Transverse colon (tissue), 4 donors: ENCODE measurements around the gene VAV1.

ENCODE experiments used
- EP300 ChIP-seq: sonication (generic); formaldehyde crosslinking; IDR thresholded peaks from one replicate; pipeline ENCODE4 v1.6.1; 2017; ENCODE audit warnings: antibody characterized with exemption, low read depth
- POLR2A ChIP-seq: fragments of 450-650 bp; IDR thresholded peaks from one replicate; pipeline ENCODE4 v1.6.1; 2016; ENCODE audit warnings: antibody characterized with exemption, mild to moderate bottlenecking, moderate library complexity
- POLR2AphosphoS5 ChIP-seq, 3 donors: sonication (generic); formaldehyde crosslinking; IDR thresholded peaks; one replicate each; pipeline ENCODE4 v1.6.1; 2016; ENCODE audit warnings: antibody characterized with exemption in 3 of 3
- TF ChIP-seq, protein P1 (sequence below), 5 experiments: fragments of 200-600 bp in 3 of 5; fragments of 450-650 bp in 2 of 5; sonication (generic) in 3 of 5; IDR thresholded peaks; 1 replicate in 2 of 5; 2 replicates in 3 of 5; pipeline ENCODE4 v1.5.1; 2016 to 2017; ENCODE audit warnings: antibody characterized with exemption in 5 of 5, inconsistent platforms in 3 of 5, mild to moderate bottlenecking in 2 of 5, moderate library complexity in 1 of 5

GRCh38 chr19:6809262-6809661 lies 36.8 kb downstream of the VAV1 start:
- TF ChIP-seq, protein P1, sequence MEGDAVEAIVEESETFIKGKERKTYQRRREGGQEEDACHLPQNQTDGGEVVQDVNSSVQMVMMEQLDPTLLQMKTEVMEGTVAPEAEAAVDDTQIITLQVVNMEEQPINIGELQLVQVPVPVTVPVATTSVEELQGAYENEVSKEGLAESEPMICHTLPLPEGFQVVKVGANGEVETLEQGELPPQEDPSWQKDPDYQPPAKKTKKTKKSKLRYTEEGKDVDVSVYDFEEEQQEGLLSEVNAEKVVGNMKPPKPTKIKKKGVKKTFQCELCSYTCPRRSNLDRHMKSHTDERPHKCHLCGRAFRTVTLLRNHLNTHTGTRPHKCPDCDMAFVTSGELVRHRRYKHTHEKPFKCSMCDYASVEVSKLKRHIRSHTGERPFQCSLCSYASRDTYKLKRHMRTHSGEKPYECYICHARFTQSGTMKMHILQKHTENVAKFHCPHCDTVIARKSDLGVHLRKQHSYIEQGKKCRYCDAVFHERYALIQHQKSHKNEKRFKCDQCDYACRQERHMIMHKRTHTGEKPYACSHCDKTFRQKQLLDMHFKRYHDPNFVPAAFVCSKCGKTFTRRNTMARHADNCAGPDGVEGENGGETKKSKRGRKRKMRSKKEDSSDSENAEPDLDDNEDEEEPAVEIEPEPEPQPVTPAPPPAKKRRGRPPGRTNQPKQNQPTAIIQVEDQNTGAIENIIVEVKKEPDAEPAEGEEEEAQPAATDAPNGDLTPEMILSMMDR (IDR thresholded peaks at IDR 0.05) = no peak
- TF ChIP-seq POLR2A = no peak
- no peak for TF ChIP-seq POLR2AphosphoS5 (IDR thresholded peaks at IDR 0.05)
- no peak for TF ChIP-seq EP300
